HFFc6 (cell line): Measurements from ENCODE around the gene CHRM5. TPM values are rescaled to one million over a fixed set of nuclear protein-coding genes. Genes with fewer than 3 reads are reported as not detected.

ENCODE experiments used
- DNase-seq: peaks from one replicate; pipeline ENCODE4 v3.0.0-alpha.2; 2018
- H3K27ac Mint-ChIP-seq: 2 replicates; pipeline ENCODE4 v1.8.0; 2020; ENCODE audit warnings: mild to moderate bottlenecking, mixed read lengths
- H3K27me3 Mint-ChIP-seq: 2 replicates; pipeline ENCODE4 v1.8.0; 2021; ENCODE audit warnings: mild to moderate bottlenecking, moderate library complexity, mixed read lengths; ENCODE audit not compliant: insufficient read depth
- H3K36me3 Mint-ChIP-seq: 2 replicates; pipeline ENCODE4 v1.8.0; 2021; ENCODE audit warnings: low read depth, mixed read lengths
- H3K4me1 Mint-ChIP-seq: 2 replicates; pipeline ENCODE4 v1.8.0; 2020; ENCODE audit warnings: low read depth, mixed read lengths
- H3K4me3 Mint-ChIP-seq: 2 replicates; pipeline ENCODE4 v1.8.0; 2020; ENCODE audit warnings: mild to moderate bottlenecking, moderate library complexity, mixed read lengths
- H3K9me3 Mint-ChIP-seq: 2 replicates; pipeline ENCODE4 v1.8.0; 2020; ENCODE audit warnings: mild to moderate bottlenecking, mixed read lengths
- total RNA-seq, 6 experiments: library from RNA; stranded (reverse); fragmentation: NEBNext Ultra II Directional; extraction: Animal tissue kit (Norgen Biotek cat#: 25700); gene quantifications; 2 replicates in 1 of 6; 3 replicates in 5 of 6; pipeline ENCODE4 v1.2.3, GENCODE V29; 2021
- TF ChIP-seq, protein P1 (sequence below): fragments of 200-600 bp; sonication (generic); IDR thresholded peaks from 2 replicates; pipeline ENCODE4 v1.5.0; 2021; ENCODE audit warnings: antibody characterized with exemption, mild to moderate bottlenecking

CHRM5 gene
- total RNA-seq, 6 experiments from 2014 or later: 0.10 TPM; not detected in 5

GRCh38 chr15:33960549-33960935, 7.8 kb upstream of the CHRM5 start:
- Mint-ChIP-seq H3K36me3 (no peaks in the 10 kb centered on the region), H3K4me3 (no peak overlapping the region), H3K9me3 (no peaks in the 10 kb centered on the region), H3K4me1 (peaks cover 22% of the 10 kb centered on the region), H3K27me3 (no peaks in the 10 kb centered on the region; the same call in none of the 2 replicates), H3K27ac (no peak overlapping the region)
- no peak for DNase-seq
- TF ChIP-seq, protein P1, sequence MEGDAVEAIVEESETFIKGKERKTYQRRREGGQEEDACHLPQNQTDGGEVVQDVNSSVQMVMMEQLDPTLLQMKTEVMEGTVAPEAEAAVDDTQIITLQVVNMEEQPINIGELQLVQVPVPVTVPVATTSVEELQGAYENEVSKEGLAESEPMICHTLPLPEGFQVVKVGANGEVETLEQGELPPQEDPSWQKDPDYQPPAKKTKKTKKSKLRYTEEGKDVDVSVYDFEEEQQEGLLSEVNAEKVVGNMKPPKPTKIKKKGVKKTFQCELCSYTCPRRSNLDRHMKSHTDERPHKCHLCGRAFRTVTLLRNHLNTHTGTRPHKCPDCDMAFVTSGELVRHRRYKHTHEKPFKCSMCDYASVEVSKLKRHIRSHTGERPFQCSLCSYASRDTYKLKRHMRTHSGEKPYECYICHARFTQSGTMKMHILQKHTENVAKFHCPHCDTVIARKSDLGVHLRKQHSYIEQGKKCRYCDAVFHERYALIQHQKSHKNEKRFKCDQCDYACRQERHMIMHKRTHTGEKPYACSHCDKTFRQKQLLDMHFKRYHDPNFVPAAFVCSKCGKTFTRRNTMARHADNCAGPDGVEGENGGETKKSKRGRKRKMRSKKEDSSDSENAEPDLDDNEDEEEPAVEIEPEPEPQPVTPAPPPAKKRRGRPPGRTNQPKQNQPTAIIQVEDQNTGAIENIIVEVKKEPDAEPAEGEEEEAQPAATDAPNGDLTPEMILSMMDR: no peak

DNA sequence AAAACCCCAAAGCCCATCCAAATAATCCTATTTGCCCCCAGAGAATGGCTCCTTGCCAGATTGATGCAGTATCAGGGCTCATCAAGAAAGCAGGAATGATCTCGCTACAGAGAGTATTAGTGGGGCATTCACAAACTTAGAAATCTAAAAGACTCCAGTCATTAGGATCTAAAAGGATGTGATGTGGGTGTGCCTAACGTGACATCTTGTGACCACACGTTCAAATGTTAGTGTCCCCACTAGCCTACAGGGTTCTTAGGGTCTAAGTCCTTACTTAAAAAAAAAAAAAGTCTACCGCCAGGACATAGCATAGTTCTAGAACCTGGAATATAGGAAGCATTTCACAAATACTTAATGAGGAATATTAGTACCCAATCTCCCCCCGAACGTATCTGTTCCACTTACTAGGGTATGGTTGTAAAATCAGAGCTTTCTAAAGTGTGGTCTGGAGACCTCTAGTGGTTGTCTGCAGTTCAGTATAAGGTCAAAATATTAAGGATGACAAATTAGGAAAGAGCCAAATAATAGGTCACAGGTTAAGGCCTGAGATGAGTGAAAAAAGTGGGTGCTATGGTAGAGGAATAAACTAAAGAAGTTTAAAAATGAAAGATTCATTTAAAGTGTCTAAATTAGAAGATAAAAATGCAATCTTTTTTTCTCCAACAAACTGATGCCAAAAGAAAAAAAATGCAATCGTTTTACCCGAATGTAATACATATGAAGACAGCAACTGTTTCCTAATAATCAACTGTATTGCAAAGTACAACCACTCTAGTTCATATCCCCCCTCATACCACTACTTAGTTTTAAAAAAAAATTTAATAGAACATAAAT, 4.2 kb upstream of the CHRM5 start:
- H3K27ac Mint-ChIP-seq: no peak overlapping the region
- peak; percentile 37 for DNase-seq

DNA sequence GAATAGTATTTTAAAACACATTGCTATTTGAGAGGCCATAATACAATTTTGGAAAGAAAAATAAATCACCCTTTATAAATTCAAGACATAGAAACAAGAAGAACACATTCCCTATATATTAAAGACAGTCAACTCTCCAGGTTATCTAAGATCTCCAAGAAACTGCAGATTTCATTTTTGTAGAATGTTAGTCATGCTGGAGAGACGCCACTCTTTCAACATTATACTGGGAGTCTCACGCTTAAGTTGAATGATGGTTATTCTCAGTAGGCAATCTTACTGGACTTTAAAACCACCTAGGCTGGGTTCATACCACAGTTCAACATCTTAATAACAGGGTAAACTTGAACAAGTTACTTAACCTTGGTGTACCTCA, 3.6 kb upstream of the CHRM5 start:
- Mint-ChIP-seq H3K27ac (no peak overlapping the region), H3K4me3 (no peak overlapping the region), H3K27me3 (no peaks in the 10 kb centered on the region), H3K9me3 (no peaks in the 10 kb centered on the region), H3K4me1 (peaks cover 27% of the 10 kb centered on the region), H3K36me3 (no peaks in the 10 kb centered on the region)
- TF ChIP-seq, protein P1: no peak
- no peak for DNase-seq

More for the DNA sequence above, 4.2 kb upstream of the CHRM5 start:
- Mint-ChIP-seq H3K9me3 (no peaks in the 10 kb centered on the region), H3K4me3 (no peak overlapping the region), H3K27me3 (no peaks in the 10 kb centered on the region), H3K4me1 (peaks cover 27% of the 10 kb centered on the region), H3K36me3 (no peaks in the 10 kb centered on the region)
- TF ChIP-seq, protein P1: peak; percentile 86

- peaks cover 27% of the 10 kb centered on the region for H3K4me1 Mint-ChIP-seq
- no peaks in the 10 kb centered on the region for H3K27me3 Mint-ChIP-seq
- TF ChIP-seq, protein P1: no peak
These were observed 524 bp downstream of the CHRM5 start for GRCh38 chr15:33968821-33969220.

GRCh38 chr15:33971811-33972210, 3.5 kb downstream of the CHRM5 start:
- no peak for DNase-seq
- no peak overlapping the region for H3K4me3 Mint-ChIP-seq
- H3K36me3 Mint-ChIP-seq: no peaks in the 10 kb centered on the region
- no peak overlapping the region for H3K27ac Mint-ChIP-seq
- H3K27me3 Mint-ChIP-seq: no peaks in the 10 kb centered on the region
- peaks cover 11% of the 10 kb centered on the region for H3K4me1 Mint-ChIP-seq
- no peaks in the 10 kb centered on the region for H3K9me3 Mint-ChIP-seq
- TF ChIP-seq, protein P1: no peak

More at GRCh38 chr15:33968821-33969220, 524 bp downstream of the CHRM5 start:
- no peaks in the 10 kb centered on the region for H3K36me3 Mint-ChIP-seq
- H3K9me3 Mint-ChIP-seq: no peaks in the 10 kb centered on the region
- no peak for DNase-seq
- H3K4me3 Mint-ChIP-seq: no peak overlapping the region
- no peak overlapping the region for H3K27ac Mint-ChIP-seq
